ENCODE measurements around the gene TBC1D5.

TBC1D5 gene

DNA sequence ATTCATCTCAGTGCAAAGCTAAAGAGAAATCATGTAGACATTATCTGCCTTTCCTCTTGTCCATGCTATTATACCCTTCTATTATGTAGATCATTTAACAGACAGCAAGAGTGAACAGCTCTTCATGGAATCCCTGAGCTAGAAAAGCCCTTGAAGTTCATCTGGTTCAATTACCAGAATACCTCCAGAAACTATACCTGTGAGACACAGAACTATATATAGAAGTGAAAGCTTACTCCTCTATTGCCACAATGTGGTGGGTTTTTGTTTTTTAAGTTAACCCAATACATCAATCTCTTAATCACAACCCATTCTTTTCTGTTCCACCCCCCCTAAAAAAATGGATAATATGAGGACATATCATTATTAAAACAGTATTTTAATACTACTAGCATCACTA lies 510.0 kb downstream of the TBC1D5 start:
- H3K27me3 ChIP-seq (ENCODE audit: insufficient read depth, low read length, poor library complexity, severe bottlenecking) = no peaks in the 10 kb centered on the region

DNA sequence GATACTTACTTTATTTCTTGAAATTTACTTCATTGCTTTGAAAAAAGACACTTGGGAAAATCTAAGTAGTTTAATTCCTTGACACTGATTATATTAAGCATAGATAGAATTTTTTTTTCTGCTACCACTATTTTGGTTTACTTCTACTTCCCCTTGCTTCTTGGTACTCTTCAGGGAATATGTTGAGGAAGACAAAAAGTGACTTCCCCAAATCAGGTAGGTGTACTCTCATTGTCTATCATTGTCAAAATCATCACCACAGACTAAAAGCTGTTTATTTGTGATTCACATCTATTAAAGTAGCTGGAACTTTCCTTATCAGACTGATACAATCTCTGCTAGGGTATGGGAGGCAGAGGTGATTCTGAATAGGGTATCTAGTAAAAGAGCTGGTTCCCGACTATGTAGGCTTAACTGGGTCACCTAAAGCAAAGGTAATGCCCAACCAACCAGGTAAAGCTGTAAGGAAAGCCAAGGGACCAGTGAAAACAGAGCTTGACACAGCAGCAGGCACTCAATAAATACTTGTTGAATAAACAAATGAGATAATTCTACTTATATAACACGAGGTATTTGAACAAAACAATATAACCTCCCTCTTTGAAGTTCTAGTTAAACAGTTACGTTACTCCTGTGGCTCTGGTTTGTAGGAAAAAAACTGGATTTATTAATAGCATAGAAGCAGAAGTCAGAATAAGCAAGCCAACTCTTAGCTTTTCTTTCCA lies 510.7 kb downstream of the TBC1D5 start:
- TF ChIP-seq, protein P1, sequence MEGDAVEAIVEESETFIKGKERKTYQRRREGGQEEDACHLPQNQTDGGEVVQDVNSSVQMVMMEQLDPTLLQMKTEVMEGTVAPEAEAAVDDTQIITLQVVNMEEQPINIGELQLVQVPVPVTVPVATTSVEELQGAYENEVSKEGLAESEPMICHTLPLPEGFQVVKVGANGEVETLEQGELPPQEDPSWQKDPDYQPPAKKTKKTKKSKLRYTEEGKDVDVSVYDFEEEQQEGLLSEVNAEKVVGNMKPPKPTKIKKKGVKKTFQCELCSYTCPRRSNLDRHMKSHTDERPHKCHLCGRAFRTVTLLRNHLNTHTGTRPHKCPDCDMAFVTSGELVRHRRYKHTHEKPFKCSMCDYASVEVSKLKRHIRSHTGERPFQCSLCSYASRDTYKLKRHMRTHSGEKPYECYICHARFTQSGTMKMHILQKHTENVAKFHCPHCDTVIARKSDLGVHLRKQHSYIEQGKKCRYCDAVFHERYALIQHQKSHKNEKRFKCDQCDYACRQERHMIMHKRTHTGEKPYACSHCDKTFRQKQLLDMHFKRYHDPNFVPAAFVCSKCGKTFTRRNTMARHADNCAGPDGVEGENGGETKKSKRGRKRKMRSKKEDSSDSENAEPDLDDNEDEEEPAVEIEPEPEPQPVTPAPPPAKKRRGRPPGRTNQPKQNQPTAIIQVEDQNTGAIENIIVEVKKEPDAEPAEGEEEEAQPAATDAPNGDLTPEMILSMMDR (conservative IDR thresholded peaks at IDR 0.05; ENCODE audit: low read length) = no peak
- no peak for TF ChIP-seq EZH2phosphoT487 (IDR thresholded peaks at IDR 0.05; ENCODE audit: borderline replicate concordance)
- Histone ChIP-seq H3K4me3 (ENCODE audit: low read length, poor library complexity, severe bottlenecking) (no peak overlapping the region), H3F3A (ENCODE audit: low read depth) (no peaks in the 10 kb centered on the region), H3K27me3 (ENCODE audit: insufficient read depth, low read length, poor library complexity, severe bottlenecking) (no peaks in the 10 kb centered on the region), H3K4me2 (ENCODE audit: low read depth, low read length, poor library complexity, severe bottlenecking) (no peak overlapping the region), H4K20me1 (ENCODE audit: insufficient read depth, low read length, poor library complexity, severe bottlenecking) (no peaks in the 10 kb centered on the region), H3K9me2 (replicated peaks; ENCODE audit: low read depth, low read length) (no peaks in the 10 kb centered on the region), H2AFZ (ENCODE audit: low read length) (no peak overlapping the region), H3K9me3 (ENCODE audit: insufficient read depth, low read depth, low read length) (no peaks in the 10 kb centered on the region), H3K9ac (ENCODE audit: low read depth, low read length, poor library complexity, severe bottlenecking) (no peak overlapping the region), H3K36me3 (ENCODE audit: insufficient read depth, low read length) (peaks cover under 1% of the 10 kb centered on the region; the same call in 1 of the 2 replicates), H3K79me2 (ENCODE audit: insufficient read depth, low read length) (no peaks in the 10 kb centered on the region), H3K4me1 (ENCODE audit: insufficient read depth, low read length, poor library complexity, severe bottlenecking) (peaks cover 17% of the 10 kb centered on the region)

More for the DNA sequence above, 510.0 kb downstream of the TBC1D5 start:
- TF ChIP-seq EZH2phosphoT487 (IDR thresholded peaks at IDR 0.05; ENCODE audit: borderline replicate concordance) = no peak
- TF ChIP-seq, protein P1 (conservative IDR thresholded peaks at IDR 0.05; ENCODE audit: low read length) = no peak
- Histone ChIP-seq H2AFZ (ENCODE audit: low read length) (no peak overlapping the region), H3K79me2 (ENCODE audit: insufficient read depth, low read length) (no peaks in the 10 kb centered on the region), H3K9me3 (ENCODE audit: insufficient read depth, low read depth, low read length) (no peaks in the 10 kb centered on the region), H3K4me3 (ENCODE audit: low read length, poor library complexity, severe bottlenecking) (no peak overlapping the region), H3K9ac (ENCODE audit: low read depth, low read length, poor library complexity, severe bottlenecking) (no peak overlapping the region), H3K36me3 (ENCODE audit: insufficient read depth, low read length) (peaks cover 8% of the 10 kb centered on the region; the same call in 1 of the 2 replicates), H3K4me2 (ENCODE audit: low read depth, low read length, poor library complexity, severe bottlenecking) (no peak overlapping the region), H3F3A (ENCODE audit: low read depth) (no peaks in the 10 kb centered on the region), H4K20me1 (ENCODE audit: insufficient read depth, low read length, poor library complexity, severe bottlenecking) (no peaks in the 10 kb centered on the region), H3K9me2 (replicated peaks; ENCODE audit: low read depth, low read length) (no peaks in the 10 kb centered on the region), H3K4me1 (ENCODE audit: insufficient read depth, low read length, poor library complexity, severe bottlenecking) (peaks cover 9% of the 10 kb centered on the region)

GRCh38 chr3:17227472-17227871 lies 515.0 kb downstream of the TBC1D5 start:
- Histone ChIP-seq H3K4me2 (ENCODE audit: low read depth, low read length, poor library complexity, severe bottlenecking) (no peak overlapping the region), H3K36me3 (ENCODE audit: insufficient read depth, low read length) (no peaks in the 10 kb centered on the region), H2AFZ (ENCODE audit: low read length) (no peak overlapping the region), H4K20me1 (ENCODE audit: insufficient read depth, low read length, poor library complexity, severe bottlenecking) (no peaks in the 10 kb centered on the region), H3K4me1 (ENCODE audit: insufficient read depth, low read length, poor library complexity, severe bottlenecking) (peaks cover 8% of the 10 kb centered on the region), H3K27me3 (ENCODE audit: insufficient read depth, low read length, poor library complexity, severe bottlenecking) (no peaks in the 10 kb centered on the region), H3K9me2 (replicated peaks; ENCODE audit: low read depth, low read length) (no peaks in the 10 kb centered on the region), H3F3A (ENCODE audit: low read depth) (no peaks in the 10 kb centered on the region), H3K4me3 (ENCODE audit: low read length, poor library complexity, severe bottlenecking) (no peak overlapping the region), H3K9me3 (ENCODE audit: insufficient read depth, low read depth, low read length) (no peaks in the 10 kb centered on the region), H3K79me2 (ENCODE audit: insufficient read depth, low read length) (no peaks in the 10 kb centered on the region), H3K9ac (ENCODE audit: low read depth, low read length, poor library complexity, severe bottlenecking) (no peak overlapping the region)
- TF ChIP-seq, protein P1 (conservative IDR thresholded peaks at IDR 0.05; ENCODE audit: low read length) = no peak
- no peak for TF ChIP-seq EZH2phosphoT487 (IDR thresholded peaks at IDR 0.05; ENCODE audit: borderline replicate concordance)

Data from Loucy (cell line).